ENCODE results near the gene JAM3.

- TF ChIP-seq CTCF (conservative IDR thresholded peaks at IDR 0.05 in 1 of 2, IDR thresholded peaks at IDR 0.05 in 1 of 2; ENCODE audit: low read depth in 1 of 2, low read length in 2 of 2) (peak; percentile 44 to 45), EZH2 (IDR thresholded peaks at IDR 0.05; ENCODE audit: low read length, missing control alignments) (no peak)
Measured at GRCh38 chr11:134045799-134046635, 22.9 kb upstream of the JAM3 start.
